ENCODE results near the gene GRM8.

DNA sequence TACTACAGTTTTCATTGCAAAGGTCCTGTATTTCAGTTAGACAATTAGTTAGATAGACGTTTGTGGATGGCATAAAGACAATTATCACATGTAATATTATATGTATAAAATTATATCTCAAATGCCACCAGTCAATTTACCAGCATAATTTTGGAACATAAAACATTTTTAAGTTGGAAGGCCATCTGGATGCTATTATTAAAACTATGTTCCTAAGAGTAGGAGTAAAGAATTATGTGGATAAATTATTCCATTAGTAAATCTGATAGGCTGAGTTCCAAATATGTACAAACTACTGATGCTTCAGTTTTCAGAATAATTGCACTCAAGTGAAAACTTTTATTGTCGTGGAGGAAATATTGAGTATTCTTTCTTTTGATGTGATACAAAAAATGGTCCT is 790.3 kb downstream of the GRM8 start:
- TF ChIP-seq, protein P1, sequence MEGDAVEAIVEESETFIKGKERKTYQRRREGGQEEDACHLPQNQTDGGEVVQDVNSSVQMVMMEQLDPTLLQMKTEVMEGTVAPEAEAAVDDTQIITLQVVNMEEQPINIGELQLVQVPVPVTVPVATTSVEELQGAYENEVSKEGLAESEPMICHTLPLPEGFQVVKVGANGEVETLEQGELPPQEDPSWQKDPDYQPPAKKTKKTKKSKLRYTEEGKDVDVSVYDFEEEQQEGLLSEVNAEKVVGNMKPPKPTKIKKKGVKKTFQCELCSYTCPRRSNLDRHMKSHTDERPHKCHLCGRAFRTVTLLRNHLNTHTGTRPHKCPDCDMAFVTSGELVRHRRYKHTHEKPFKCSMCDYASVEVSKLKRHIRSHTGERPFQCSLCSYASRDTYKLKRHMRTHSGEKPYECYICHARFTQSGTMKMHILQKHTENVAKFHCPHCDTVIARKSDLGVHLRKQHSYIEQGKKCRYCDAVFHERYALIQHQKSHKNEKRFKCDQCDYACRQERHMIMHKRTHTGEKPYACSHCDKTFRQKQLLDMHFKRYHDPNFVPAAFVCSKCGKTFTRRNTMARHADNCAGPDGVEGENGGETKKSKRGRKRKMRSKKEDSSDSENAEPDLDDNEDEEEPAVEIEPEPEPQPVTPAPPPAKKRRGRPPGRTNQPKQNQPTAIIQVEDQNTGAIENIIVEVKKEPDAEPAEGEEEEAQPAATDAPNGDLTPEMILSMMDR (IDR thresholded peaks at IDR 0.05; ENCODE audit: borderline replicate concordance, extremely low read depth, low read length, poor library complexity, severe bottlenecking): no peak
- TF ChIP-seq EZH2 (IDR thresholded peaks at IDR 0.05; ENCODE audit: borderline replicate concordance, low read depth, low read length, severe bottlenecking): no peak

Measured in DND-41 (cell line).